Stimulated activated naive CD8-positive, alpha-beta T cell treated with anti-CD3 and anti-CD28 coated beads, Interleukin-15, Interleukin-2, amounts not matched to agents 100 ng/mL and 50 ng/mL, for 24 hours (primary cell): ENCODE results near the gene NHLH1.

ENCODE experiments used
- H3K27ac Mint-ChIP-seq: one replicate; pipeline ENCODE4 v1.8.0; 2021; ENCODE audit warnings: mild to moderate bottlenecking, mixed read lengths
- H3K27me3 Mint-ChIP-seq: one replicate; pipeline ENCODE4 v1.8.0; 2021; ENCODE audit warnings: mixed read lengths
- H3K36me3 Mint-ChIP-seq: one replicate; pipeline ENCODE4 v1.8.0; 2021; ENCODE audit warnings: low read depth, mixed read lengths
- H3K4me1 Mint-ChIP-seq: one replicate; pipeline ENCODE4 v1.8.0; 2021; ENCODE audit warnings: low read depth, mixed read lengths
- H3K4me3 Mint-ChIP-seq: one replicate; pipeline ENCODE4 v1.8.0; 2021; ENCODE audit warnings: mild to moderate bottlenecking, mixed read lengths
- H3K9me3 Mint-ChIP-seq: one replicate; pipeline ENCODE4 v1.8.0; 2021; ENCODE audit warnings: mixed read lengths

NHLH1 gene

DNA sequence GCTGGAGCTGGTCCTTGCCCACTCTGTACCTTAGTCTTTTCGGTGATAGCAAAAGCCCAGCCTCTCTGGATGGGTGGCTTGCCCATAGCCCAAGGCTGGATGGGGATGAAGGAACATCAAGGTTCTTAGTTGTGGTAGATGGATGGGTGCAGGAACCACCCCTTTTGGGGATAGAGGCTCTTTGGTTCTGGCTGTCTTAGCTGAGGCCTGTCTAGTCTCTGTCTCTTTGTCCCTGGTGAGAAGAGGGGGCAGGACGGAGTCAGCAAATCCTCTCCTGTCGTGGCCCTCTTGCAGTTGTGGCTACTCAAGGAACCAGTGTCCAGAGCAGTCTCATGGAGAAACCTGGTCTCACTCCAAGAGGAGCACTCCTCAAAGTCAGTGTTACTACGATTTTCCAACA is 42.0 kb downstream of the NHLH1 start:
- H3K27ac Mint-ChIP-seq = no peak overlapping the region
- H3K27me3 Mint-ChIP-seq = no peaks in the 10 kb centered on the region
- no peaks in the 10 kb centered on the region for H3K4me1 Mint-ChIP-seq

GRCh38 chr1:160409486-160409885 is 42.6 kb downstream of the NHLH1 start:
- Mint-ChIP-seq H3K4me3 (no peak overlapping the region), H3K36me3 (no peaks in the 10 kb centered on the region), H3K9me3 (no peaks in the 10 kb centered on the region), H3K4me1 (no peaks in the 10 kb centered on the region), H3K27ac (no peak overlapping the region), H3K27me3 (no peaks in the 10 kb centered on the region)

More for the DNA sequence above, 42.0 kb downstream of the NHLH1 start:
- no peaks in the 10 kb centered on the region for H3K36me3 Mint-ChIP-seq
- no peak overlapping the region for H3K4me3 Mint-ChIP-seq
- H3K9me3 Mint-ChIP-seq = no peaks in the 10 kb centered on the region

DNA sequence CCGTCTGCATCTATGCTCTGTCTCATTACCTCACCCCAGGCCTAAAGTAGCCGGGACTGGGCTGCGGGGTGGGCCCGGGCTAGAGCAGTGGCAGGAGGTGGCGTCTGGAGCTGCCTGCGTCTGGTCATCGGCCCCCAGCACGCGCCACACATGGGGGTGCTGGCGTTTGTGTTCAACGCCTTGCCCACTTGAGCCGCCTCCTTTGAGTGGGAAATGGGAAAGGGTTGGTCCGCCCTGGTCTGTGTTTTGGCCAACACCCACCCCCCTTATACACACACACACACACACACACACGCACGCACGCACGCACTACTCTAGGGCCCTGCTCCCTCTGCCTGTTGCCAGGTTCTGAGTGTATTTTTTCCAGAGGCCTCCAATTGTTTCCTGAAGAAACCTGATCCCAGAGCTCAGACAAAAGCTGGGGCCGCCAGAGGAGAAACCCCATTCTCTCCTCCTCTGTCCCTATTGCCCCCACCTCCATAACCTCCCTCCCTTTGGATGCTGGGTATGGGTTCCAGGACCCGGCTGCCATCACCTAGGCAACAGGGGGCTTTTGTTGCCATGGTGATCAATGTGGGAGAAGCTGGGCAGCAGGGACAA is 43.6 kb downstream of the NHLH1 start:
- Mint-ChIP-seq H3K27ac (no peak overlapping the region), H3K4me1 (no peaks in the 10 kb centered on the region), H3K4me3 (no peak overlapping the region), H3K27me3 (no peaks in the 10 kb centered on the region), H3K9me3 (no peaks in the 10 kb centered on the region), H3K36me3 (no peaks in the 10 kb centered on the region)

- no peaks in the 10 kb centered on the region for H3K36me3 Mint-ChIP-seq
- no peaks in the 10 kb centered on the region for H3K4me1 Mint-ChIP-seq
- no peak overlapping the region for H3K4me3 Mint-ChIP-seq
- no peak overlapping the region for H3K27ac Mint-ChIP-seq
- no peaks in the 10 kb centered on the region for H3K27me3 Mint-ChIP-seq
- no peaks in the 10 kb centered on the region for H3K9me3 Mint-ChIP-seq
Observed at GRCh38 chr1:160411271-160412027, 44.6 kb downstream of the NHLH1 start.

- Mint-ChIP-seq H3K27me3 (no peaks in the 10 kb centered on the region), H3K27ac (no peak overlapping the region), H3K4me3 (no peak overlapping the region), H3K4me1 (no peaks in the 10 kb centered on the region), H3K36me3 (no peaks in the 10 kb centered on the region), H3K9me3 (no peaks in the 10 kb centered on the region)
Observed at GRCh38 chr1:160412028-160412362, 45.1 kb downstream of the NHLH1 start.

- no peak overlapping the region for H3K27ac Mint-ChIP-seq
- H3K27me3 Mint-ChIP-seq = no peaks in the 10 kb centered on the region
- no peak overlapping the region for H3K4me3 Mint-ChIP-seq
- no peaks in the 10 kb centered on the region for H3K9me3 Mint-ChIP-seq
- no peaks in the 10 kb centered on the region for H3K36me3 Mint-ChIP-seq
- H3K4me1 Mint-ChIP-seq = no peaks in the 10 kb centered on the region
Observed at GRCh38 chr1:160413716-160414115, 46.8 kb downstream of the NHLH1 start.

GRCh38 chr1:160414881-160415280 is 48.0 kb downstream of the NHLH1 start:
- Mint-ChIP-seq H3K27ac (no peak overlapping the region), H3K36me3 (no peaks in the 10 kb centered on the region), H3K27me3 (no peaks in the 10 kb centered on the region), H3K4me1 (no peaks in the 10 kb centered on the region), H3K4me3 (no peak overlapping the region), H3K9me3 (no peaks in the 10 kb centered on the region)

DNA sequence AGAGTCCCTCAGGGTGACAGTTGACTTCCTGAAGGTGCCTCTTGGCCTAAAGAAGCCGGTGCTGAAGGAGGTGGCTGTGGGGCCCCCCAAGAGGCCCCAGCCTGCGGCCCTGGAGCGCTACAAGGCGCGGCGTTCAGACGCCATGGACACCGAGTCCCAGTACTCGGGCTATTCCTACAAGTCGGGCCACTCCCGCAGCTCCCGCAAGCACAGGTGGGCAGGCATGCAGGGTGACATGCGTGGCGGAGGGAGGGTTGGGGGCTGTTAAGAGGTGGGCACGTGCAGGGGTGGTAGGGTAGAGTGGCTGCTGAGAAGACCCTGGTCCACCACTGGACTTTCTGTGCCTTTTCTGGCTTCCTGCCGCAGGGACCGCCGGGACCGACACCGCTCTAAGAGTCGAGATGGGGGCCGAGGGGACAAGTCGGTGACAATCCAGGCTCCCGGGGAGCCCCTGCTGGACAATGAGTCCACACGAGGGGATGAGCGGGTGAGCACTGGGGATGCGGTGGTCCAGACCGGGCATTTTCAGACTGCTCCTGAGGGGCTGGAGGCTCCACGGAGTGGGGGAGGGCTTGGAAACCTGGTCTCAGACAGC is 48.9 kb downstream of the NHLH1 start:
- Mint-ChIP-seq H3K4me3 (no peak overlapping the region), H3K9me3 (no peaks in the 10 kb centered on the region), H3K4me1 (no peaks in the 10 kb centered on the region), H3K27ac (no peak overlapping the region), H3K36me3 (no peaks in the 10 kb centered on the region), H3K27me3 (no peaks in the 10 kb centered on the region)

- Mint-ChIP-seq H3K4me3 (no peak overlapping the region), H3K9me3 (no peaks in the 10 kb centered on the region), H3K27ac (no peak overlapping the region), H3K4me1 (no peaks in the 10 kb centered on the region), H3K36me3 (no peaks in the 10 kb centered on the region), H3K27me3 (no peaks in the 10 kb centered on the region)
Observed at GRCh38 chr1:160416369-160416768, 49.5 kb downstream of the NHLH1 start.

DNA sequence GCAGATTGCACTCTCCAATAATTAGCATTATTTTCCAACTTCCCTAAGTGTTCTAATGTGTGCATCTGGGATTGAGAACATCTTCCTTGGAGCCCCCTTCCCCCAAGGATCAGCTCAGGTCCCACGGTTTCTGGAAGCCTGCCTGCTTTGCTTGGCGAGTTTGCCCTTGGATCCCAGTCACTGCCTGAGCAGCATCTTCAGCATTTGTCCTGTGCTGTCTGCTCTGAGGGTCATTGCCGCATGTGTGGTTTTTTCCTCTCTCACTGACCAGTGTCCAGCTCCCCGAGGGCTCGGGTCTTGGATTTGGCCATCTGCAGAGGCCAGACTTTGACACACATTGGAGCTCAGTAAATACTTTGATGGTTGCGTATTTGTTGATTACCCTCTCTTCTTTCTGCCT is 51.6 kb downstream of the NHLH1 start:
- Mint-ChIP-seq H3K27me3 (no peaks in the 10 kb centered on the region), H3K4me1 (no peaks in the 10 kb centered on the region), H3K9me3 (no peaks in the 10 kb centered on the region), H3K4me3 (no peak overlapping the region), H3K27ac (no peak overlapping the region), H3K36me3 (no peaks in the 10 kb centered on the region)

- no peaks in the 10 kb centered on the region for H3K4me1 Mint-ChIP-seq
- no peak overlapping the region for H3K4me3 Mint-ChIP-seq
- H3K27me3 Mint-ChIP-seq = no peaks in the 10 kb centered on the region
- H3K36me3 Mint-ChIP-seq = no peaks in the 10 kb centered on the region
- no peaks in the 10 kb centered on the region for H3K9me3 Mint-ChIP-seq
- H3K27ac Mint-ChIP-seq = no peak overlapping the region
Observed at GRCh38 chr1:160419150-160419837, 52.4 kb downstream of the NHLH1 start.

GRCh38 chr1:160419838-160420169 is 52.9 kb downstream of the NHLH1 start:
- no peak overlapping the region for H3K27ac Mint-ChIP-seq
- H3K4me1 Mint-ChIP-seq = no peaks in the 10 kb centered on the region
- H3K27me3 Mint-ChIP-seq = no peaks in the 10 kb centered on the region
- no peaks in the 10 kb centered on the region for H3K9me3 Mint-ChIP-seq
- H3K36me3 Mint-ChIP-seq = no peaks in the 10 kb centered on the region
- H3K4me3 Mint-ChIP-seq = no peak overlapping the region

DNA sequence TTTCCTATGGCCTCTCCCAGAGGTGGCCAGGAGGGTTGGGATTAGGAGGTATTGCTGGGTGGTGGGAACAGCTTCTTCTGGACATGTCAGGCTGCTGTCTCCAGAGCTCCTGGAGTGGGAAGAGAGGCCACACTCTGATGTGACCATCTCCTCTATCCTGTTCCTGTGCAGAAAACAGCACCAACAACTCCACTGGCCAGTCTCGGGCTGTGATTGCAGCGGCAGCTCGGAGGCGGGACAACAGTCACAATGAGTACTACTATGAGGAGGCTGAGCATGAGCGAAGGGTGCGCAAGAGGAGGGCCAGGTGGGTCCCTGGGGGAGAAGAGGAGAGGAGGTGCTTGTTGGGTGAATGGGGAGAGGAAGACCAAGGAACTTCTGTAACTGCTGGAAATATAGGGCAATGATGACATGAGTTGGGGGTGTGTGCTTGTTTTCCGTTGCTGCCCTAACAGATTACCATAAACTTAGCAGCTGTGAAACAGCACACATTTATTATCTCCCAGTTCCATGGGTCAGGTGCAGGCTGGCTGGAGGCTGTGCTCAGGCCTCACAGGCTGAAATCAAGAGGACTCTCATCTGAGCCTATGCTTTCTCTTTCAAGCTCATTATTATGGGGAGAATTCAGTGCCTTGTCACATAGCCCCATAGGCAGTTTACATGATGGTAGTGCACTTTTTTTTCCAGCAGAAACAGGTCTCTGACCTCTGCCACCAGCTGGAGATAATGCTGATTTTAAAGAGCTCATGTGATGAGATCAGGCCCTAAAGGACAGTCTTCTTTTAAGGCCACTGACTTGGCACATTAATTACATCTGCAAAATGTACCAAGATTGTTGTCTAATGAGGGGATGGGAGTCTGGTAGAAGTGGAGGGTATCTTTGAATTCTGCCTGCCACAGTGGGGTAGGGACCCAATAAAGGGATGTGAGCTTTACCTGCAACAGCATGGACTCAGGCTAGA is 54.3 kb downstream of the NHLH1 start:
- H3K9me3 Mint-ChIP-seq = no peaks in the 10 kb centered on the region
- no peak overlapping the region for H3K27ac Mint-ChIP-seq
- H3K4me3 Mint-ChIP-seq = no peak overlapping the region
- H3K36me3 Mint-ChIP-seq = no peaks in the 10 kb centered on the region
- no peaks in the 10 kb centered on the region for H3K27me3 Mint-ChIP-seq
- H3K4me1 Mint-ChIP-seq = no peaks in the 10 kb centered on the region

DNA sequence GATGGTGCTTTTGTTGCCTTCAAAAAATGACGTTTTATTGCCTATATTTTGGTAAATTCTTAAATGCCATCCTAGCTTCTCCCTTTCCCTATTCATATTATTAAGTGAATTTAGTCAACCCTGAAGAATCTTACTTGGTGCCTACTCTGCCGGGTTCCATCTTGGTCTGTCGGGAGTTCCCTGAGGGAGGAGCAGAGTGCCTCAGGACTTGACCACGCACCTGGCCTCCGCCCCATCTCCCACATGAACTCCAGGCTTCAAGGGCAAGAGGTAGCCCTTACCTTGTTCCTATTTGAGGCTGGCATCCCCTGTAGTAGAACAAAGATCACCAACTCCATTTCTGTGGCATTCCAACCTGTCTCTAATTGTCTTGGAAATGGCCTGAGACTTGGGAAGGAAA is 55.0 kb downstream of the NHLH1 start:
- Mint-ChIP-seq H3K4me1 (no peaks in the 10 kb centered on the region), H3K27ac (no peak overlapping the region), H3K4me3 (no peak overlapping the region), H3K9me3 (no peaks in the 10 kb centered on the region), H3K36me3 (no peaks in the 10 kb centered on the region), H3K27me3 (no peaks in the 10 kb centered on the region)
